Activated B cell treated with CpG ODN at 0.5 μM for 24 hours (primary cell): ENCODE measurements around the gene GRID2. TPM values are rescaled to one million over a fixed set of nuclear protein-coding genes. Genes with fewer than 3 reads are reported as not detected.
"Not testable (repeated sequence)": the region's sequence is repeated elsewhere in the genome, so short reads cannot be mapped to it uniquely, and the experiment has no call there.

Experiments used
- ATAC-seq: fragments of 200-7000 bp; cut with Tn5 transposase; one replicate; pipeline ENCODE4 v1.10.0; 2021; ENCODE audit warnings: low read depth, mild to moderate bottlenecking, moderate library complexity
- CTCF ChIA-PET: fragments of 350-600 bp; sonication (Branson Sonifier 250); formaldehyde crosslinking; loops from one replicate; lab custom pipeline; 2021; ENCODE audit warnings: antibody characterized with exemption; lab: Charles Lee
- POLR2A ChIA-PET: fragments of 350-600 bp; sonication (Branson Sonifier 250); formaldehyde crosslinking; loops from one replicate; lab custom pipeline; 2021; ENCODE audit warnings: antibody characterized with exemption; lab: Charles Lee
- DNase-seq: peaks from one replicate; pipeline ENCODE4 v3.0.0; 2022
- H3K27ac Mint-ChIP-seq: one replicate; pipeline ENCODE4 v1.8.0; 2020; ENCODE audit warnings: mixed read lengths
- H3K27me3 Mint-ChIP-seq: one replicate; pipeline ENCODE4 v1.8.0; 2021; ENCODE audit warnings: mixed read lengths
- H3K36me3 Mint-ChIP-seq: one replicate; pipeline ENCODE4 v1.8.0; 2021; ENCODE audit warnings: low read depth, mixed read lengths
- H3K4me1 Mint-ChIP-seq: one replicate; pipeline ENCODE4 v1.8.0; 2021; ENCODE audit warnings: mixed read lengths
- H3K4me3 Mint-ChIP-seq: one replicate; pipeline ENCODE4 v1.8.0; 2020; ENCODE audit warnings: mild to moderate bottlenecking, mixed read lengths
- H3K9me3 Mint-ChIP-seq: one replicate; pipeline ENCODE4 v1.8.0; 2020; ENCODE audit warnings: mixed read lengths
- CTCF ChIP-seq: fragments of 200-600 bp; IDR thresholded peaks from one replicate; pipeline ENCODE4 v1.8.0; 2022; ENCODE audit warnings: antibody characterized with exemption, mild to moderate bottlenecking
- intact Hi-C: fragments of 100-400 bp; cut with micrococcal nuclease; formaldehyde crosslinking; loops from one replicate; pipeline ENCODE4 v1.15.1; 2024
- total RNA-seq: library from RNA; stranded (reverse); gene quantifications from 2 replicates; pipeline ENCODE4 v1.2.3, GENCODE V29; 2022

GRID2 gene
- total RNA-seq, 1 donor from 2014 or later, result not detected

- intact Hi-C loops, result no loop called here
- Mint-ChIP-seq H3K9me3 (no peaks in the 10 kb centered on the region), H3K4me3 (no peak overlapping the region), H3K27ac (no peak overlapping the region), H3K27me3 (no peaks in the 10 kb centered on the region), H3K36me3 (no peaks in the 10 kb centered on the region), H3K4me1 (no peaks in the 10 kb centered on the region)
- DNase-seq (no peak), ATAC-seq (no peak)
- CTCF ChIA-PET, result no interaction called here
- POLR2A ChIA-PET, result no interaction called here
- TF ChIP-seq CTCF, result no peak
Measured at GRCh38 chr4:92450694-92451093, 146.9 kb downstream of the GRID2 start.

DNA sequence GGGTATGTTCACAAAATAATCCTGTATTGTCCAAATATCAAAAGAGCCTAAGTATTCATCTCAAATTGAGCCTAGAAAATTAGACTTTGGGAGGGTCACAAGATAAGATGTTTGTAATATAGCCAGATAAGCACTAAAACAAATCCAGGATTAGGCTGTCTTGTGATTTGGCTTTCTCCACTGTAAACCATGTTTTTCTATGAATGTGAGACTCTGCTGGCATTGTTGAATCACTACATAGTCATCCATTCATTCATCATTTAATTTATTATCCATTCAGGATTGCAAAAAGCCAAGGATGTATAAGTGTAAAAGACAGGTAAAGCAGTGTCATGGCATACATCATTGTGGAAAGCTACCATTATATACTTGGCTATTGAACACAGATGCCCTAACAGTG, 148.0 kb downstream of the GRID2 start:
- intact Hi-C loops, result no loop called here
- H3K27ac Mint-ChIP-seq, result no peak overlapping the region
- TF ChIP-seq CTCF, result no peak
- H3K4me3 Mint-ChIP-seq, result no peak overlapping the region
- H3K4me1 Mint-ChIP-seq, result no peaks in the 10 kb centered on the region
- no peak for ATAC-seq
- no peak for DNase-seq
- no peaks in the 10 kb centered on the region for H3K36me3 Mint-ChIP-seq
- ChIA-PET CTCF (no interaction called here), POLR2A (no interaction called here)
- H3K9me3 Mint-ChIP-seq, result no peaks in the 10 kb centered on the region
- H3K27me3 Mint-ChIP-seq, result no peaks in the 10 kb centered on the region

GRCh38 chr4:92452383-92452782, 148.6 kb downstream of the GRID2 start:
- POLR2A ChIA-PET, H3K27ac Mint-ChIP-seq, H3K4me1 Mint-ChIP-seq, ATAC-seq, H3K9me3 Mint-ChIP-seq, H3K36me3 Mint-ChIP-seq, H3K4me3 Mint-ChIP-seq, intact Hi-C loops, DNase-seq, CTCF ChIA-PET, H3K27me3 Mint-ChIP-seq: not testable (repeated sequence)

- no peak for TF ChIP-seq CTCF
- ChIA-PET POLR2A (no interaction called here), CTCF (no interaction called here)
- ATAC-seq, result no peak
- Mint-ChIP-seq H3K27ac (no peak overlapping the region), H3K36me3 (no peaks in the 10 kb centered on the region), H3K9me3 (no peaks in the 10 kb centered on the region), H3K4me1 (no peaks in the 10 kb centered on the region), H3K4me3 (no peak overlapping the region), H3K27me3 (no peaks in the 10 kb centered on the region)
- DNase-seq, result no peak
- intact Hi-C loops, result no loop called here
Measured at GRCh38 chr4:92455329-92455839, 151.6 kb downstream of the GRID2 start.

DNA sequence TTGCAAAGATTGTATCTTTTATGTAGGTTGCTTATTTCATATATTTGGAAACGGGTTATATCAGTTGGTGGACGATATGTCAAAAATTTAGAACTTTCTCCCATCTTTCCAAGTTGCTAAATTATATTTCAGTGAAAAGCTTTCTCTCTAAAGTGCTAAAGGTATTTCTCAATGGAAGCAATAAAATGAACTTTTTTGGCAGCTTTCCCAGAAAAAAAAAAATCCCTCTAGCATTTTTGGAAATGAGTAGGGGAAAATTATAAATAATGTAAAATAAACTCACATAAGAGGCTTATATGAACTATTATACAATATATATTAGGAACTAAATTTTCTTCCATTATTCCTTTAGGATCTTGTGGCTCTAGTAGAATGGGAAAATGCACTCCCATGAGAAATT, 152.2 kb downstream of the GRID2 start:
- ChIA-PET CTCF (no interaction called here), POLR2A (no interaction called here)
- no peak for DNase-seq
- no peaks in the 10 kb centered on the region for H3K36me3 Mint-ChIP-seq
- no peaks in the 10 kb centered on the region for H3K4me1 Mint-ChIP-seq
- no peak overlapping the region for H3K27ac Mint-ChIP-seq
- intact Hi-C loops, result no loop called here
- H3K27me3 Mint-ChIP-seq, result no peaks in the 10 kb centered on the region
- no peak overlapping the region for H3K4me3 Mint-ChIP-seq
- no peaks in the 10 kb centered on the region for H3K9me3 Mint-ChIP-seq
- no peak for TF ChIP-seq CTCF
- ATAC-seq, result no peak

DNA sequence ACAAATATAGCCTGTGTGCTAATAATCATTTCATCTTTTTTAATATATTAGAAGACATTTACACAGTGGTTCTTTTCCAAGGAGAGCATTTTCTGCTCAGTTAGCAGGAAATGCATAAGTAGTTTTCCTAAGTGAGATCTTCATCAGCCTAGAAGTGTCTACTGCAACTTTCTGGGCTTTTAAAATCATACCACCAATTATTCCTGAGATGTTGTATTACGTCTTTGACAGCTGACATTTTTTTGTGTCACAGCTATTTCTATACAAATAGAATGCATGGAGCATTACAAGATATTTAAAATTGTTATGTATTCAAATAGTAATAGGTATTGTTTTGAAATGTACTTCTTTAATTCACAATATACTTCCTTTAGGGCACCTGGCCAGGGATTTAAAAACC, 158.0 kb downstream of the GRID2 start:
- TF ChIP-seq CTCF, result no peak
- H3K27ac Mint-ChIP-seq, result no peak overlapping the region
- ATAC-seq (no peak), DNase-seq (no peak)
- ChIA-PET POLR2A (no interaction called here), CTCF (no interaction called here)
- H3K27me3 Mint-ChIP-seq, result no peaks in the 10 kb centered on the region
- H3K4me1 Mint-ChIP-seq, result no peaks in the 10 kb centered on the region
- intact Hi-C loops, result no loop called here
- H3K9me3 Mint-ChIP-seq, result no peaks in the 10 kb centered on the region
- no peaks in the 10 kb centered on the region for H3K36me3 Mint-ChIP-seq
- no peak overlapping the region for H3K4me3 Mint-ChIP-seq
